Endothelial cell of umbilical vein (primary cell): Measurements from ENCODE around the gene MRPL14. TPM values are rescaled to one million over a fixed set of nuclear protein-coding genes. Genes with fewer than 3 reads are reported as not detected.
"Not testable (repeated sequence)": the region's sequence is repeated elsewhere in the genome, so short reads cannot be mapped to it uniquely, and the experiment has no call there.

Source experiments
- BruUV-seq: library from RNA; stranded (reverse); fragments of 400-500 nt; replicated peaks from 2 replicates; lab custom pipeline; 2021; lab: Mats Ljungman, UMichigan
- CTCF ChIA-PET: fragments of 300-600, 350-600 bp; sonication (Branson Sonifier 250); formaldehyde crosslinking; loops from one replicate; lab custom pipeline; 2021; ENCODE audit warnings: antibody characterized with exemption, inconsistent platforms; lab: Charles Lee
- POLR2A ChIA-PET: fragments of 300-600, 350-600 bp; sonication (Branson Sonifier 250); formaldehyde crosslinking; loops from one replicate; lab custom pipeline; 2021; ENCODE audit warnings: antibody characterized with exemption, inconsistent platforms; lab: Charles Lee
- DNase-seq: peaks from one replicate; pipeline ENCODE4 v3.0.0-alpha.2; 2011; ENCODE audit warnings: low read depth, low spot score
- FAIRE-seq: peaks from 2 replicates; lab custom pipeline; 2011; peaks lifted over from hg19 to GRCh38; lab: Jason Lieb, UNC
- H2AFZ ChIP-seq: 2 replicates; pipeline ENCODE4 v1.6.0; 2012; ENCODE audit warnings: low read depth, low read length, control low read depth, inconsistent platforms
- H3K27ac ChIP-seq: 2 replicates; pipeline ENCODE4 v1.5.1; 2011; ENCODE audit warnings: low read depth, mild to moderate bottlenecking, control low read depth, low read length, moderate library complexity; ENCODE audit not compliant: insufficient read depth
- H3K27me3 ChIP-seq, 2 experiments: 2 replicates each; pipeline versions ENCODE4 v1.6.0 to v1.6.1; 2011; ENCODE audit warnings: low read length in 2 of 2, mixed read lengths in 1 of 2; ENCODE audit not compliant: control insufficient read depth in 2 of 2, insufficient read depth in 2 of 2
- H3K36me3 ChIP-seq, 2 experiments: 2 replicates in 1 of 2; 3 replicates in 1 of 2; pipeline ENCODE4 v1.5.1; 2011; ENCODE audit warnings: low read length in 2 of 2, mild to moderate bottlenecking in 1 of 2, moderate library complexity in 1 of 2; ENCODE audit not compliant: control insufficient read depth in 2 of 2, insufficient read depth in 2 of 2; ENCODE audit errors: extremely low read depth in 1 of 2
- H3K4me1 ChIP-seq: 3 replicates; pipeline ENCODE4 v1.5.1; 2011; ENCODE audit warnings: mild to moderate bottlenecking, low read length; ENCODE audit not compliant: control insufficient read depth, insufficient read depth; ENCODE audit errors: extremely low read depth
- H3K4me2 ChIP-seq: 2 replicates; pipeline ENCODE4 v1.6.1; 2011; ENCODE audit warnings: low read length, control low read depth, mixed read lengths; ENCODE audit not compliant: insufficient read depth
- H3K4me3 ChIP-seq, 3 experiments: fragments of 200-600 bp in 1 of 3; sonication (generic), shearing (Covaris generic) in 1 of 3; replicated peaks in 1 of 3; 2 replicates each; pipeline ENCODE4 v1.5.1; 2011 to 2016; ENCODE audit warnings: control low read depth in 3 of 3, low read length in 3 of 3, mild to moderate bottlenecking in 2 of 3, inconsistent platforms in 1 of 3, low read depth in 1 of 3, moderate library complexity in 1 of 3; ENCODE audit not compliant: insufficient read depth in 1 of 3
- H3K79me2 ChIP-seq: 2 replicates; pipeline ENCODE4 v1.6.0; 2012; ENCODE audit warnings: low read length, inconsistent platforms; ENCODE audit not compliant: control insufficient read depth, insufficient read depth
- H3K9ac ChIP-seq: replicated peaks from 2 replicates; pipeline ENCODE3; 2011; ENCODE audit warnings: low read length, control low read depth; ENCODE audit not compliant: insufficient read depth; ENCODE audit errors: extremely low read depth
- H3K9me1 ChIP-seq: replicated peaks from 3 replicates; pipeline ENCODE4 v1.6.0; 2011; ENCODE audit warnings: mild to moderate bottlenecking, low read length; ENCODE audit not compliant: control insufficient read depth, insufficient read depth; ENCODE audit errors: extremely low read depth
- H3K9me3 ChIP-seq: replicated peaks from 2 replicates; pipeline ENCODE4 v1.5.1; 2012; ENCODE audit warnings: low read length, inconsistent platforms; ENCODE audit not compliant: control insufficient read depth, insufficient read depth
- H4K20me1 ChIP-seq: replicated peaks from 2 replicates; pipeline ENCODE3; 2011; ENCODE audit warnings: mild to moderate bottlenecking, low read length; ENCODE audit not compliant: control insufficient read depth, insufficient read depth; ENCODE audit errors: extremely low read depth
- CTCF ChIP-seq, 2 donors: IDR thresholded peaks; 1 replicate in 1 of 2; 2 replicates in 1 of 2; pipeline ENCODE4 v1.5.1; 2011; ENCODE audit warnings: low read length in 2 of 2, mild to moderate bottlenecking in 2 of 2, moderate library complexity in 2 of 2, control low read depth in 1 of 2, inconsistent platforms in 1 of 2, low read depth in 1 of 2; ENCODE audit not compliant: insufficient read depth in 1 of 2; ENCODE audit errors: extremely low read depth in 1 of 2
- EZH2 ChIP-seq: IDR thresholded peaks from 2 replicates; pipeline ENCODE4 v1.6.1; 2012; ENCODE audit warnings: borderline replicate concordance, low read depth, mild to moderate bottlenecking, moderate library complexity, low read length, inconsistent platforms; ENCODE audit not compliant: severe bottlenecking
- FOS ChIP-seq: IDR thresholded peaks from 2 replicates; pipeline ENCODE4 v1.6.1; 2011; ENCODE audit warnings: mild to moderate bottlenecking, low read length, moderate library complexity, borderline replicate concordance; ENCODE audit not compliant: insufficient read depth
- GATA2 ChIP-seq: IDR thresholded peaks from 2 replicates; pipeline ENCODE4 v1.7.0; 2011; ENCODE audit warnings: low read depth, mild to moderate bottlenecking, moderate library complexity, mixed read lengths, low read length; ENCODE audit not compliant: insufficient read length, insufficient read depth
- JUN ChIP-seq: IDR thresholded peaks from 2 replicates; pipeline ENCODE4 v1.6.1; 2011; ENCODE audit warnings: borderline replicate concordance, low read depth; ENCODE audit not compliant: insufficient read length, insufficient read depth
- MAX ChIP-seq: IDR thresholded peaks from 2 replicates; pipeline ENCODE4 v1.6.1; 2011; ENCODE audit not compliant: insufficient read depth, insufficient read length
- MYC ChIP-seq: IDR thresholded peaks from one replicate; pipeline ENCODE4 v1.6.1; 2011; ENCODE audit warnings: mild to moderate bottlenecking, low read depth, low read length
- POLR2A ChIP-seq: IDR thresholded peaks from 2 replicates; pipeline ENCODE4 v1.6.1; 2012; ENCODE audit warnings: low read depth, mild to moderate bottlenecking, control low read depth, low read length
- POLR2AphosphoS5 ChIP-seq: IDR thresholded peaks from 2 replicates; pipeline ENCODE4 v1.6.1; 2012; ENCODE audit warnings: low read depth, mild to moderate bottlenecking, control low read depth, low read length, moderate library complexity; ENCODE audit not compliant: insufficient read depth
- dilution Hi-C: fragments of 300-500 bp; cut with MboI; formaldehyde crosslinking; loops from one replicate; pipeline ENCODE4 v1.15.0; 2019; ENCODE audit warnings: low sequenced_read_pairs; ENCODE audit not compliant: extremely low pct_ligation_motif_present
- intact Hi-C: fragments of 100-400 bp; cut with micrococcal nuclease; formaldehyde crosslinking; loops from one replicate; pipeline ENCODE4 v1.10.0; 2022
- polyA plus RNA-seq, 4 experiments: library from polyadenylated mRNA; depleted of rRNA in 3 of 4; stranded (reverse) in 3 of 4; unstranded in 1 of 4; fragments of >200 nt; gene quantifications; 2 replicates each; pipeline versions ENCODE4 v1.2.1 to v1.2.3, GENCODE V29; 2011 to 2012; ENCODE audit warnings: missing spikeins in 1 of 4
- total RNA-seq: library from RNA; stranded (reverse); gene quantifications from 2 replicates; pipeline ENCODE4 v1.2.3, GENCODE V29; 2021

MRPL14 gene
- total and polyA plus RNA-seq, 2 donors (not counting 3 experiments of a cell fraction or from before 2014, with no cell fraction given): 68.1 to 103 TPM

- Histone ChIP-seq H4K20me1 (no peaks in the 10 kb centered on the region), H3K9me1 (no peaks in the 10 kb centered on the region), H3K9ac (no peak overlapping the region), H2AFZ (no peak overlapping the region), H3K27me3 (no peaks in the 10 kb centered on the region), H3K27ac (no peak overlapping the region), H3K9me3 (no peaks in the 10 kb centered on the region), H3K79me2 (no peaks in the 10 kb centered on the region), H3K4me3 (no peak overlapping the region), H3K4me1 (no peaks in the 10 kb centered on the region), H3K4me2 (no peak overlapping the region), H3K36me3 (peaks cover 5 to 19% of the 10 kb centered on the region in 2 experiments)
- ChIA-PET CTCF (interaction anchor here (1.0 to 3.4 kb wide), 3 partner anchors 14 to 51 kb away, joined by 3 to 12 read pairs (median 4); no protein-coding TSS in a partner anchor), POLR2A (no interaction called here)
- intact Hi-C loops: no loop called here
- FAIRE-seq (no peak), DNase-seq (no peak)
- no peak for TF ChIP-seq CTCF (IDR thresholded peaks at IDR 0.05; ENCODE audit: extremely low read depth in 1 of 2, insufficient read depth in 1 of 2, low read depth in 1 of 2, low read length in 2 of 2)
- no peak for TF ChIP-seq JUN
- TF ChIP-seq GATA2: no peak
- no peak for TF ChIP-seq MYC
- TF ChIP-seq FOS: no peak
- TF ChIP-seq POLR2AphosphoS5: no peak
- TF ChIP-seq MAX: no peak
- TF ChIP-seq EZH2: no peak
- no peak for TF ChIP-seq POLR2A
- BruUV-seq: no TSS peak
- dilution Hi-C loops: no loop called here
Observed at GRCh38 chr6:44145839-44146238, 18.6 kb upstream of the MRPL14 start.

- FAIRE-seq, H3K9me1 ChIP-seq, H3K9me3 ChIP-seq, BruUV-seq, H3K4me1 ChIP-seq, dilution Hi-C loops, POLR2A ChIA-PET, H3K4me2 ChIP-seq, H2AFZ ChIP-seq, H3K79me2 ChIP-seq, H3K4me3 ChIP-seq, DNase-seq, H3K27me3 ChIP-seq, H3K9ac ChIP-seq, H4K20me1 ChIP-seq, intact Hi-C loops, H3K27ac ChIP-seq: not testable (repeated sequence)
- CTCF ChIA-PET: interaction anchor here (1.1 to 3.4 kb wide), 2 partner anchors 44 to 48 kb away, joined by 3 to 12 read pairs; no protein-coding TSS in a partner anchor
- peaks cover 5 to 15% of the 10 kb centered on the region in 2 experiments for H3K36me3 ChIP-seq
Observed at GRCh38 chr6:44144536-44144935, 17.3 kb upstream of the MRPL14 start.
